ENCODE data around the gene PHETA2. TPM values are rescaled to one million over a fixed set of nuclear protein-coding genes. Genes with fewer than 3 reads are reported as not detected.
"Not testable (repeated sequence)": the region's sequence is repeated elsewhere in the genome, so short reads cannot be mapped to it uniquely, and the experiment has no call there.

Gene PHETA2
- total and polyA plus RNA-seq, 2 of the 8 experiments (the other 6 are each of a cell fraction or from before 2014, with no cell fraction given) = 7.4 to 7.6 TPM

DNA sequence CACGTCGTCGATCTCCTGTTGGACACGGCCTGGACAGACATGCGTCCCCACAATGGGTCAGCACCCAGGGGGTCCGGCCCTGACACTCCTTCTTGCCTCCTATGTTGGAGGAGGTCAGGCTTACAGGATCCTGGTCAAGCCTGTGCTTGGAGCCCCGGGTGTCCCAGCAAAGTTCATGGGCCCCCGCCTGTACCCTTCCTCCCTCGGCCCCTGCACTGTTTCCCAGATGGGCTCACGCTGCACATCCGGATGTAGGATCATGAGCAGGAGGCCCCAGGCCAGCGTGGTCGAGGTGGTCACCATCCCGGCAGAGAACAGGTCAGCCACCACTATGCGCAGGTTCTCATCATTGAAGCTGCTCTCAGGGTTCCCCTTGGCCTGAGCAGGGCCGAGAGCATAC lies 53.6 kb downstream of the PHETA2 start (continued):
- TF ChIP-seq EP300 (IDR thresholded peaks at IDR 0.05; ENCODE audit: borderline replicate concordance in 1 of 2, low read depth in 2 of 2, low read length in 2 of 2) = no peak
- TF ChIP-seq JUN (IDR thresholded peaks at IDR 0.05; ENCODE audit: low read depth, low read length) = no peak
- TF ChIP-seq, protein P1, sequence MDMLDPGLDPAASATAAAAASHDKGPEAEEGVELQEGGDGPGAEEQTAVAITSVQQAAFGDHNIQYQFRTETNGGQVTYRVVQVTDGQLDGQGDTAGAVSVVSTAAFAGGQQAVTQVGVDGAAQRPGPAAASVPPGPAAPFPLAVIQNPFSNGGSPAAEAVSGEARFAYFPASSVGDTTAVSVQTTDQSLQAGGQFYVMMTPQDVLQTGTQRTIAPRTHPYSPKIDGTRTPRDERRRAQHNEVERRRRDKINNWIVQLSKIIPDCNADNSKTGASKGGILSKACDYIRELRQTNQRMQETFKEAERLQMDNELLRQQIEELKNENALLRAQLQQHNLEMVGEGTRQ (IDR thresholded peaks at IDR 0.05; ENCODE audit: low read length) = no peak

DNA sequence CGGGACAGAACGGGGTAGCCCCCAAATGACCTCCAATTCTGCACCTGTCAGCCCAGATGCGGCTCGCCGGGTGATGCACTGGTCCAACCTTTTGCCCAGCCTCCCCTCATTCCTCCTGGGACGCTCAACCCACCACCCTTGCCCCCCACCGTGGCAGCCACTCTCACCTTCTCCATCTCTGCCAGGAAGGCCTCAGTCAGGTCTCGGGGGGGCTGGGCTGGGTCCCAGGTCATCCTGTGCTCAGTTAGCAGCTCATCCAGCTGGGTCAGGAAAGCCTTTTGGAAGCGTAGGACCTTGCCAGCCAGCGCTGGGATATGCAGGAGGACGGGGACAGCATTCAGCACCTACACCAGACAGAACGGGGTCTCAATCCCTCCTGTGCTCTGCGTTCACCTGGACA lies 54.0 kb downstream of the PHETA2 start:
- 80% methylated on average over 3 of the region's 13 CpGs; no CpG with 5 or more reads in 1 of the 2 experiments for WGBS, 2 experiments (ENCODE audit: extremely low coverage in 1 of 2, insufficient coverage in 1 of 2, insufficient read length in 1 of 2, insufficient replicate concordance in 2 of 2, low coverage in 1 of 2, low lambda C conversion rate in 2 of 2, missing lambda C conversion rate in 1 of 2)
- not testable (repeated sequence) for FAIRE-seq; H3K79me2 ChIP-seq (ENCODE audit: control insufficient read depth in 1 of 2, insufficient read depth in 2 of 2, low read length in 2 of 2)

More for the DNA sequence above, 54.0 kb downstream of the PHETA2 start:
- H2BK12ac ChIP-seq (ENCODE audit: low read depth, low read length); H3K27me3 ChIP-seq (replicated peaks in 1 of 4; ENCODE audit: control insufficient read depth in 3 of 4, extremely low read depth in 1 of 4, insufficient read depth in 3 of 4, low read length in 3 of 4); H2AFZ ChIP-seq (ENCODE audit: low read length); H4K91ac ChIP-seq (replicated peaks; ENCODE audit: insufficient read length, low read length); H3K4me3 ChIP-seq (ENCODE audit: extremely low read depth in 1 of 4, insufficient read depth in 2 of 4, low read depth in 3 of 4, low read length in 4 of 4); POLR2A ChIA-PET (ENCODE audit: partially characterized antibody); H2BK20ac ChIP-seq (ENCODE audit: low read length); H3K79me1 ChIP-seq (ENCODE audit: low read depth, low read length); H3K9ac ChIP-seq (replicated peaks in 1 of 4; ENCODE audit: extremely low read depth in 1 of 4, low read depth in 3 of 4, low read length in 3 of 4); H3K9me3 ChIP-seq (ENCODE audit: insufficient read depth in 2 of 2, low read depth in 1 of 2, low read length in 1 of 2); CTCF ChIA-PET (ENCODE audit: partially characterized antibody); H3K27ac ChIP-seq (ENCODE audit: low read depth, low read length); H4K8ac ChIP-seq (ENCODE audit: extremely low read depth, insufficient read depth, low read length); H3K56ac ChIP-seq (replicated peaks; ENCODE audit: insufficient read length, low read depth, low read length); H3K18ac ChIP-seq (ENCODE audit: extremely low read depth, low read length); H3K23ac ChIP-seq (ENCODE audit: insufficient read length); H3K4me2 ChIP-seq (ENCODE audit: insufficient read depth in 1 of 2, low read depth in 2 of 2, low read length in 2 of 2); DNase-seq (ENCODE audit: low read depth in 1 of 2, low spot score in 2 of 2); H3K23me2 ChIP-seq (ENCODE audit: low read depth, low read length); H4K20me1 ChIP-seq (replicated peaks in 1 of 2; ENCODE audit: control insufficient read depth in 1 of 2, insufficient read depth in 2 of 2, low read length in 2 of 2); H2BK15ac ChIP-seq (ENCODE audit: low read length); H2AK5ac ChIP-seq (ENCODE audit: low read depth, low read length); H2BK5ac ChIP-seq (ENCODE audit: low read depth, low read length); H3K36me3 ChIP-seq (ENCODE audit: control insufficient read depth in 2 of 4, insufficient read depth in 4 of 4, low read length in 3 of 4); H2BK120ac ChIP-seq (replicated peaks; ENCODE audit: low read depth, low read length); H3K4me1 ChIP-seq (replicated peaks in 1 of 4; ENCODE audit: control insufficient read depth in 3 of 4, insufficient read depth in 4 of 4, low read length in 3 of 4); H3K4ac ChIP-seq (replicated peaks; ENCODE audit: insufficient read length, low read depth, low read length); H4K5ac ChIP-seq (ENCODE audit: insufficient read length, low read depth, low read length); H3K14ac ChIP-seq (ENCODE audit: insufficient read length): not testable (repeated sequence)

Data from H1 (cell line).